LNCaP clone FGC (cell line): ENCODE results near the gene CBX1.

Source experiments
- DNase-seq: peaks from one replicate; pipeline ENCODE4 v3.0.0-alpha.2; 2011; ENCODE audit warnings: low read depth
- H3K4me3 ChIP-seq: 2 replicates; pipeline ENCODE4 v1.5.1; 2011; ENCODE audit warnings: mild to moderate bottlenecking, low read depth, low read length, control low read depth
- TF ChIP-seq, protein P1 (sequence below): IDR thresholded peaks from 2 replicates; pipeline ENCODE4 v1.5.1; 2012; ENCODE audit warnings: mild to moderate bottlenecking; ENCODE audit not compliant: control insufficient read depth, insufficient read depth; ENCODE audit errors: extremely low read depth

Gene CBX1

DNA sequence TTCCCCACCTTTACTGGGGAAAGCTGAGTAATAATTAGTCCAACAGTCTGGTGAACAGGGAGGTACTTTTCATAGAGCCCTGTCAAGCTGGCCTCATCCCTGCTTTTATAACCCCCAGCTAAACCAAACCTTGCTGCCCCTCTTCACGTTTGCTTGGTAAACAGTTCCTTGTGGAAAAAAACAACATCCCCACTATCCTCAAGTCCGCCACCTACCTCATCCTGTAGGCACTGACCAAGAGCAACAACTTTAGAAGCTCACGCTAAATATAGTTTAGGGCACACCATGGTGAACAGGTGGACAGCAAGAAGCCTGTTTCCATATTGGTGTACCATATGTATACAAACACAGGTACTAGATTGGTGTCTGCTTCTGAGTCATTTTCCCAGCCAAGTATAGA, 36.6 kb downstream of the CBX1 start:
- no peak for DNase-seq
- no peak overlapping the region for H3K4me3 ChIP-seq
- TF ChIP-seq, protein P1, sequence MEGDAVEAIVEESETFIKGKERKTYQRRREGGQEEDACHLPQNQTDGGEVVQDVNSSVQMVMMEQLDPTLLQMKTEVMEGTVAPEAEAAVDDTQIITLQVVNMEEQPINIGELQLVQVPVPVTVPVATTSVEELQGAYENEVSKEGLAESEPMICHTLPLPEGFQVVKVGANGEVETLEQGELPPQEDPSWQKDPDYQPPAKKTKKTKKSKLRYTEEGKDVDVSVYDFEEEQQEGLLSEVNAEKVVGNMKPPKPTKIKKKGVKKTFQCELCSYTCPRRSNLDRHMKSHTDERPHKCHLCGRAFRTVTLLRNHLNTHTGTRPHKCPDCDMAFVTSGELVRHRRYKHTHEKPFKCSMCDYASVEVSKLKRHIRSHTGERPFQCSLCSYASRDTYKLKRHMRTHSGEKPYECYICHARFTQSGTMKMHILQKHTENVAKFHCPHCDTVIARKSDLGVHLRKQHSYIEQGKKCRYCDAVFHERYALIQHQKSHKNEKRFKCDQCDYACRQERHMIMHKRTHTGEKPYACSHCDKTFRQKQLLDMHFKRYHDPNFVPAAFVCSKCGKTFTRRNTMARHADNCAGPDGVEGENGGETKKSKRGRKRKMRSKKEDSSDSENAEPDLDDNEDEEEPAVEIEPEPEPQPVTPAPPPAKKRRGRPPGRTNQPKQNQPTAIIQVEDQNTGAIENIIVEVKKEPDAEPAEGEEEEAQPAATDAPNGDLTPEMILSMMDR = no peak

DNA sequence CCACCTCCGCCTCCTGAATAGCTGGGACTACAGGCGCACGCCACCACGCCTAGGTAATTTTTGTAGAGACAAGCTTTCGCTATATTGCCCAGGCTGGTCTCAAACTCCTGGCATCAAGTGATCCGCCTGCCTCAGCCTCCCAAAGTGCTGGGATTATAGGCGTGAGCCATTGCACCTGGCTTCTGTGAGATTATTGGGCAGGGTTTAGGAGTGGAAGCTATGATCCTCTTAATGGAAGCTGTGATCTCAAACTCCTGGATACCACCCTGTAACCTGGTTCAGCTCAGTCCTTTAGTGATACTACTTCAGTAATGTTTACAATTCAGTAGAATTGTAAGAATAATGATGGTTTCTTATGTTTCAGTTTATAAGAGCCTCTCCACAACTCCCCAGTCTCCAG, 39.0 kb downstream of the CBX1 start:
- TF ChIP-seq, protein P1 = no peak

DNA sequence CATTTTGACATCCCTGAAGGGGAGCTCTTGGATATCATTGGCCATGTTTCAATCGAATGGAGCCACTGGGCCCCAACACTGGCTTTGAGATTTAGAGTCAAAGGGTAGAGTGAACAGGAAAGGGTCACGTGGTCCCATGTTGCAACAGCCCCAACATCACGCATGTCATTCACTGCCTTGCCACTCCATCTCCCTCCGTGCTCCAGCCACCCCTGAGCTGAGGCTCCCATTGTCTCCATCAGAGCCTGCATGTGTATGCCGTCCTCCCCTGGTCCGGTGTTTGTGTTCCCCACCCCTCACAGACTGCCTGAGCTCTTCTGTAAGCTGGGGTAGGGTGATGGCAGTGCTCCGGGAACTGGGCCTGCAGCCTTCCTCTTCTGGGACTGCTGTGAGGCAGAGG, 41.0 kb downstream of the CBX1 start:
- DNase-seq = no peak
- TF ChIP-seq, protein P1 = no peak
- no peak overlapping the region for H3K4me3 ChIP-seq

More for the DNA sequence above, 39.0 kb downstream of the CBX1 start:
- H3K4me3 ChIP-seq = no peak overlapping the region
- no peak for DNase-seq

DNA sequence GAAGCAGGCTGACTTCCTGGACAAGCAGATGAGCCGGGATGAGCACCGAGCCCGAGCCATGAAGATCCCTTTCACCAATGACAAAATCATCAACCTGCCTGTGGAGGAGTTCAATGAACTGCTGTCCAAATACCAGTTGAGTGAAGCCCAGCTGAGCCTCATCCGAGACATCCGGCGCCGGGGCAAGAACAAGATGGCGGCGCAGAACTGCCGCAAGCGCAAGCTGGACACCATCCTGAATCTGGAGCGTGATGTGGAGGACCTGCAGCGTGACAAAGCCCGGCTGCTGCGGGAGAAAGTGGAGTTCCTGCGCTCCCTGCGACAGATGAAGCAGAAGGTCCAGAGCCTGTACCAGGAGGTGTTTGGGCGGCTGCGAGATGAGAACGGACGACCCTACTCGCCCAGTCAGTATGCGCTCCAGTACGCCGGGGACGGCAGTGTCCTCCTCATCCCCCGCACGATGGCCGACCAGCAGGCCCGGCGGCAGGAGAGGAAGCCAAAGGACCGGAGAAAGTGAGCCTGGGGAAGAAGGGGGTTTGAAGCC, 42.1 kb downstream of the CBX1 start:
- DNase-seq = no peak
- no peak overlapping the region for H3K4me3 ChIP-seq
- TF ChIP-seq, protein P1 = no peak

DNA sequence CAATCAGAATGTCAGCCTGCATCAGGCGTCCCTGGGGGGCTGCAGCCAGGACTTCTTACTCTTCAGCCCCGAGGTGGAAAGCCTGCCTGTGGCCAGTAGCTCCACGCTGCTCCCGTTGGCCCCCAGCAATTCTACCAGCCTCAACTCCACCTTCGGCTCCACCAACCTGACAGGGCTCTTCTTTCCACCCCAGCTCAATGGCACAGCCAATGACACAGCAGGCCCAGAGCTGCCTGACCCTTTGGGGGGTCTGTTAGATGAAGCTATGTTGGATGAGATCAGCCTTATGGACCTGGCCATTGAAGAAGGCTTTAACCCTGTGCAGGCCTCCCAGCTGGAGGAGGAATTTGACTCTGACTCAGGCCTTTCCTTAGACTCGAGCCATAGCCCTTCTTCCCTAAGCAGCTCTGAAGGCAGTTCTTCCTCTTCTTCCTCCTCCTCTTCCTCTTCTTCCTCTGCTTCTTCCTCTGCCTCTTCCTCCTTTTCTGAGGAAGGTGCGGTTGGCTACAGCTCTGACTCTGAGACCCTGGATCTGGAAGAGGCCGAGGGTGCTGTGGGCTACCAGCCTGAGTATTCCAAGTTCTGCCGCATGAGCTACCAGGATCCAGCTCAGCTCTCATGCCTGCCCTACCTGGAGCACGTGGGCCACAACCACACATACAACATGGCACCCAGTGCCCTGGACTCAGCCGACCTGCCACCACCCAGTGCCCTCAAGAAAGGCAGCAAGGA, 42.7 kb downstream of the CBX1 start:
- DNase-seq = no peak
- no peak overlapping the region for H3K4me3 ChIP-seq
- TF ChIP-seq, protein P1 = no peak

DNA sequence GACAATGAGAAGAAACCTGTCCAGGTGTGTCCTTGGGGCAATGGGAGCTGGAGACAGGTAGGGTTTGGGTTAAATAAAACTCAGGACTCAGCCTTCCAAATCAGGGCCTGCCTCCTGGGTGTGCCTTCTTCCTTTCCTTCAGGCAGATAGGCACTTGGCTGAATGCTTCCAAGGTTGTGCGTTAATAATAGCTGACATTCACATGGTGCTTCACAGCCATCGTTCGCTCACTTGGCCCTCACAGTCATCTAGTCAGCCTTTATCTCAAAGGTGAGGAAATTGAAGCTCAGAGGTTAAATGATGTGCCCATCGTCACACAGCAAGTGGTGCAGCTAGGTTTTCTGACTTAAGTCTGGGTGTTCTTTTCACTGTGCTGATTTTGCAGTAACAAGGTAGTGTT, 43.7 kb downstream of the CBX1 start:
- no peak for DNase-seq
- no peak overlapping the region for H3K4me3 ChIP-seq
- TF ChIP-seq, protein P1 = no peak

DNA sequence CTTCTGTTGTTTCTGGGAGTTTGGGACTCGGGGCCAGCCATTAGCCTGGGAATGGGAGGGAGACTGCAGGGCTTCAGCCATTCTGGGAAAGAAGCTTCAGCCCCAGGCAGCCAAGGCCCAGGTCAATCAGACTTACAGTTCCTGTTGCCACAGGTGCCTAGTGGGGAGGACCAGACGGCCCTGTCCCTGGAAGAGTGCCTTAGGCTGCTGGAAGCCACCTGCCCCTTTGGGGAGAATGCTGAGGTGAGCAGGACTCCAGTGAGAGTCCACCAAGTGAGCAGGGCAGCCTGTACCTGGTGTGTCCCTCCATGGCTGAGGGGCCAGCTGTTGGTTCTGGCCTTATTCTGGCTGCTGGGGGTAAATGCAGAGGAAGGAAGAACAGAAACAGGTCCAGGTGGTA, 44.4 kb downstream of the CBX1 start:
- TF ChIP-seq, protein P1 = no peak
- no peak for DNase-seq

More for the DNA sequence above, 44.4 kb downstream of the CBX1 start:
- no peak overlapping the region for H3K4me3 ChIP-seq
